Femur (tissue), 1 donor: Measurements from ENCODE around the gene METTL16.
A peak's percentile ranks its signal among the peaks of the same experiment; 100 is the strongest.

ENCODE experiments used
- DNase-seq: peaks from one replicate; pipeline ENCODE4 v3.0.0-alpha.2; 2017

METTL16 gene

GRCh38 chr17:2393954-2394749 is 117.5 kb downstream of the METTL16 start:
- DNase-seq = no peak

DNA sequence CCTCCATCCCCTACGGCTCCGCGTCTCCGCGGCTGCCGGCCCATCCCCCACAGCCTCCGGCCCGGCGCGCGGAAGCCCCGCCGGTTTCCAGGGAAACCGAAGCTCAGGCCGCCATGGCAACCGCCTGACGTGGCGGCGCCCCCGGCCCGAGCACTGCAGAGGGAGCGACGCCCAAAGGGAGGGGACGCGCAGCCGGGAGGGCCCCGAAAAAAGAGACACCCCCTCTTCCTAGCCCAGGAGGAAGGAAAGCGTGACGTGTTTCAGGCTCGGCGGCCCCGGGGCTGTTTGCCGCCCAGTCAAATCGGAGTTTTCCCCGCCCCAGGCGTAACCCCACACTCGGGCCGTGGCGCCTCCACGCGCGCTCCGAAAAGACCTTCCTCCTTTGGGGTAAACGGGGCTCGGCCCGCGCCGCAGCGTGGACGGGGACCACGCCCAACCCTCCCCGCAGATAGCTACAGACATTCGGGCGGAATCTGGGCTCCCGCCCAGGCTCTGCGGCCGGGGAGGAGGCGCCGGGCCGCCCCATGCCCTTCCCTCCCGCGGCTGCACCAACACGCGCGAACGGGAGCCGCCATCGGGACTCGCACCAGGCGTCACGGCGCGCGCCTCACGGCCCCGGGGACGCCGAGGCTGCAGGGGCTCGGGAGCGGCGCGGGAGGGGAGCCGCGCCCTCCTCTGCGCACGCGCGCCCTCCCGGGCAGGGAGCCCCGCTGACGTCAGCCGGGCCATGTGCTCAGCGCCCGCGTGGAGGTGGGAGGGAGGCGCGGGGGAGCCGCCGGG is 118.3 kb downstream of the METTL16 start:
- DNase-seq = peak; percentile 94

DNA sequence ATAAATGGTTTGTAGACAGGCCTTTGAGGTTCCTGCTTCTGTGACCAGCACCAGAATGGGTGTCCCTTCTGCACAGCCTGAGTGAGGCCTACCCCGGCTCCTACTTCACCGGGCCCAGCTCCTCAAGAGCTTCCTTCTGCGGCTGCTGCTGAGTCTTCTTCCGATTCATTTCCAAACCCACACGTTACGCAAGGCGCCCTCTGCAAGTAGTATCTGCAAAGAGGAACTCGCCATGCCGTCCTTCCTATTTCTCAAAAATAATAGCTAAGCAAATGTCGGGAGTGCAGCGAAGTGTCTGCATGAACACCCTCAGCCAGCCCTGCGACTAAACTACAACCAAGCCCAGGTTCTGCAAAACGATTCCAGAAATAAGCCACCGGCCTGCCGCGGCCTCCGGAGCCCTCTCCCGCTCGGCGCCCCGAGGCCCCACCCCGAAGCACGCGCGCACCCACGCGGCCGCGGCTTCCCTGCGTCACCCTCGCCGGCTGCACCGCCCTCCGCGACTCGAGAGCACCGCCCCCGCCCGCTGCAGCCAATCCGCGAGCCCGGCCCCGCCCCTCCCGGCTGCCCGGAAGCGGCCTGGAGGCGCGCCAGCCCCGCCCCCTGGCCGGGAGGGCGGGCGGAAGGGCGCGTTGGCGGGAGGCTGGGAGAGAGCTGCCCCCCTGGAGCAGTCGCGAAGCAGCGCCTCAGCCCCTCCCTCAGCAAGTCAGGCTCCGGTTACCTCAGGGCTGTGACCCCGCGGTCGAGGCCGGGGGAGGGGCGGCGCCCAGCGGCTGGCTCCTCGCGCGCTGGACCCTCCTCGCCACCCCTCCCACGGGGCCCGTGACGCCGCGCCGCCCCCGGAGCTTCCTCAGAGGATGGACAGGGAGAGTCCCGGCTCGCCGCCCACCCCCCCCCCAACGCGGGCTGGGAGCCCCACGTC is 119.2 kb downstream of the METTL16 start:
- DNase-seq = peak; percentile 97

GRCh38 chr17:2391597-2392251 is 120.0 kb downstream of the METTL16 start:
- no peak for DNase-seq

- DNase-seq = peak; percentile 88
These were observed 121.4 kb downstream of the METTL16 start for GRCh38 chr17:2390199-2390836.

DNA sequence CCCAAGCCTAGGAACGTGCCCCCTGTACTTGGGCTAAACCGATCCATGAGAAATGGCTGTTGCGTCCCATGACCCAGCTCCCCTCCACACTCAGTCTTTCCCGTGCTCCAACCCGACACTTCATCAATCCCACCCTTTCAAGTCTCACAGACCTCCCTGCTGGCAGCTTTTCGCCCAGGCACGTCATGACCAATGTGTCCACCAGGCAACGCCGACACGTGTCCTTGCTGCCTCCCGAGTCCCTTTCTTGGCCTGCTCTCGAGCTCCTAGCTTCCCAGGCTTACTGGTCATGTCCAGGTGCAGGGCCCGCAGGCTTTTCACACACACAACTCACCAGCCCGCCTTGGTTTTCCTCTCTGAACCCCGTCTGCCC is 123.0 kb downstream of the METTL16 start:
- no peak for DNase-seq

GRCh38 chr17:2388020-2388682 is 123.5 kb downstream of the METTL16 start:
- DNase-seq = no peak

DNA sequence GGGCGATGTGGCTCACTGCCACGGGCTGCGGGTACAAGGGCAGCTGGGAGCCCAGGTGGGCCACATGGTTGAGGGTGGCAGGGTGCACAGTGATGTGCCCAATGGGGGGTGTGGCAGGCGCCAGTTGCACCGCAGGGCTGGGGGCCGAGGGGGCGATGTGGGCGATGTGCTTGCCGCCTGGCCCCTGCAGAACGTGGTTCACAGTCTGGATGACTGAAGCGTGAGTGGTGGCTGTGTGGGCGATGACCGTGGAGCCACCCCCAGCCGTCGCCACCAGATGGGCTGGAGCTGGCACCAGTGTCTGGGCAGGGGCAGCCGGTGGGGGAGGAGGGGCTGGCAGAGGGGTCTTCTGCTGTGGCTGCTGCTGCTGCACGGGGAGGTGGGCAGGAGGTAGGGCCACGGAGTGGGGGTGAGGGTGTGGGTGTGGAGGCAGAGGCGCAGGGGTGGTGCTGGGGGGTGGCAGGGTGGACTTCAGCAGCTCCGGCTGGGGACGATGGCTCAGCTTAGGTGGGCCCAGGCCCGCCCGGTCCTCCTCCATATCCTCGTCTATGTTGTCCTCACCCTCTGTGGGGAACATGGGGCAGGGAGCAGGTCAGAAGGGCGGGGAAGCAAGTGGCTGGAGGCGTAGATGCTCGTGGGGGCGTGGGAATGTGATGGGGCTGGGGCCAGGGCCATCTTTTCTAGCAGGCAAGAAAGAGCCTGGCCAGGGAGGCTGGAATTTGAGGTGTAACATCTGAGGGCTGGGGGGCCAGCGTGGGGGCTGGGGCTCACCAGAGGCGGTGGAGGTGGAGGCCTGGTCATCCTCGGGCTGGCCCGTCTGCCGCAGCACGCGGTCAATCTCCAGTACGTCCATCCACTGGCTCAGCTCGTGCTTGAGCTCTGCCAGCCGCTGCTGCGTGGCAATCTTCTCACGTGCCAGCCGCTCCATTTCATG is 124.3 kb downstream of the METTL16 start:
- no peak for DNase-seq

DNA sequence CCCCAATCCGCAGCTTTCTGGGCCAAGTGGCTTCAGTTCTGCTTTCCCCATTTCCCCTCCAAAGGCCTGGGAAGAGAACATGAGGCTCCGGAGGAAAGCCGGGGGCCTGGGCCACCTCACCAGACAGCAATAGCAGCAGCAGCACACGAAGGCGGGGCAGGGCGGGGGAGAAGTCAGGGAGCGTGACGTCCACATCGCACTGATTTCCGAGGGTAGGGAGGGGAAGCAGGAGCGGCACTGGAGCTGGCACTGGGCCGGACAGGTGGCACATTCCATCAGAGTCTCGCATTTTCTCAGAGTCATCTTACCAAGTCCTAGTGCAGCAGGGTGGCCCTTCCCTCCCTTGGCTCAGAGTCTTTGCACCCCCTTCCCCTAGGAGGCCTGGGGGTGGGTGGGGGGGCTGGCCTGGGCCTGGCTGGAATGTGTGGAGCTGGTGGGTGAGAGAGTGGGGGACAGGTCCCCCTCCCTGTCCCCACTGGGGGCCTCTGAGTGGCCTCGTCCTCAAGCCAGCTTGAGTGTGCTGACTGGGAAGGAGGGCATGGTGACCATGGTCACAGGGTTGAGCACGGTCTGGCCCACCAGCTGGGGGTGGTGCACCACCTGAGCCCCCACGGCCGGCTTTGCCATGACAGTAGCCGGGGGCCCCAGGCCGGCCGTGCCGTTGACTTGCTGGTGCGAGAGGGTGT is 125.1 kb downstream of the METTL16 start:
- no peak for DNase-seq

- no peak for DNase-seq
These were observed 126.2 kb downstream of the METTL16 start for GRCh38 chr17:2385240-2386210.

DNA sequence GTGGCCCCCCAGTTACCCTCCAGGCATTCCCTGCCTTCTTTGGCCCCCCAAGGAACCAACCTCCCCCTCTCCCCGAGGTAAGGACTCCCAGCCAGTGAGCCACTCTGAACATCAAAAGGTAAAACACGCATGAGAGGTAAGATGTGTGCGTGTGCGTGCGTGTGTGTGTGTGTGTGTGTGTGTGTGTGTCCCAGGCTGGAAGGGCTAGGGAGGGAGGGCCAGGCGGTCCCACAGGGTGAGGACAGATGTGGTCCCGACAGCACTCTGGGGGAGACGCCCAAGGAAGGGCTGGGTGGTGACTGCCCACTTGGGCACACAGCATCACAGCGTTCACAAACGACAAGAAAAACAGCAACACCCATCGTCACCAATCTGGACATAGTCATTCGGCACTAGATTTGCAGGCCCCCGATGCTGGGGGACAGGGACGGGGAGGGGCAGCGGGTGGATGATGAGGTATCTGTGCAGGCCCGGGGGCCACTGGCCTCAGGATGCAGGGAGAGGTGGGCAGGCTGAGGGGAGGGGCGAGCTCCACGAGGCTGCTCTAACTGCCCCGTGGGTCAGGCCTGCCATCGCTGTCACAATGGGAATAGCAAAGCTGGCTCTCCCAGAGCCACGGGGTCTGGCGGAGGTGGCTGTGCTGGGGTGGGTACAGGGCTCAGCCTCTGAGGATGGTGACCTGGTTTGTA is 127.1 kb downstream of the METTL16 start:
- DNase-seq = no peak

- DNase-seq = no peak
These were observed 128.0 kb downstream of the METTL16 start for GRCh38 chr17:2383628-2384167.

GRCh38 chr17:2380950-2381649 is 130.6 kb downstream of the METTL16 start:
- no peak for DNase-seq

- DNase-seq = no peak
These were observed 131.3 kb downstream of the METTL16 start for GRCh38 chr17:2380226-2380922.

DNA sequence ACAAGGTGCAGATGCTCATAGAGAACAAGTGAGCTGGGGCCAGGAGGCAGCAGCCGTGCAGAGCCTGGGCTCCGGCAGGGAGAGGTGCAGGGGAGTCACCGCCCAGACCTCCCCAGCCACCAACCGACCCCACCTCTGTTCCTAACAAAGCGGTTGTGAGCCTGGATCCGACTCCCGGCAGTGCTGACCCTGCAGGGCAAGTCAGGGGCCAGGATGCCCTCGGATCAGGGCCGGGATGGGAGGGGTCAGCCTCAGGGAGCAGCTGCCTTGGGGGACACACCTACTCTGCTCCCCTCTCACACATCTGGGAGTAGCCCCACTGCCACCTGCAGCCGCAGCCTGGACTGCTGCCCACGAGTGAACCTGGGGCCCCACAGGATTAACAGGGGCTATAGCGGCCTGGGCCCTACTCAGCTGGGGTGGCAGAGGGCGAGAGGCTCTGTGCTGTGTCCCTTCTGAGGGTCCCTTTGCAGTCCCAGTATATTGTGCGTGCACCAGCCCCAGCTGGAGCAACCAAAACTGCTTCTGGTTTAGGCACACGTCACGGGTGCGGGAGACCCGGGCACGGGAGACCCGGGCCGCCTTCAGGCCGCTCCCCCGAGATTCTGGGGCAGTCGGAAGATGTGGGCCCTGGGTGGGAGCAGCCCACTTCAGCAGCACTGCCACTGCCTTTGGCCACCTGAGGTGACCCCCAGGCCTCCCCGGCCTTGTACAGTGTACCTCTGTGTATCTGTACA is 132.0 kb downstream of the METTL16 start:
- no peak for DNase-seq
